GM18873 (cell line): ENCODE data around the gene TMEM97.

Experiments
- ATAC-seq: cut with Tn5 transposase; IDR thresholded peaks from one replicate; pipeline ENCODE4 v1.9.1; 2021; ENCODE audit warnings: mild to moderate bottlenecking, moderate library complexity, moderate number of reproducible peaks; ENCODE audit not compliant: unreplicated experiment, low FRiP score

TMEM97 gene

GRCh38 chr17:28363776-28364650 is 45.0 kb downstream of the TMEM97 start:
- ATAC-seq = no peak

- no peak for ATAC-seq
Measured at GRCh38 chr17:28364665-28365363, 45.8 kb downstream of the TMEM97 start, which contains the start of gene SEBOX. Gene SEBOX, minus strand, starts transcription at chr17:28365199. Its CDS starts 48 bp downstream, at chr17:28365151.

- ATAC-seq = no peak
Measured at GRCh38 chr17:28365487-28365886, 46.5 kb downstream of the TMEM97 start.

GRCh38 chr17:28366605-28367004 is 47.6 kb downstream of the TMEM97 start:
- no peak for ATAC-seq

GRCh38 chr17:28367641-28368305 is 48.8 kb downstream of the TMEM97 start:
- no peak for ATAC-seq

GRCh38 chr17:28368306-28368831 is 49.4 kb downstream of the TMEM97 start:
- ATAC-seq = no peak

- no peak for ATAC-seq
Measured at GRCh38 chr17:28368915-28369683, 50.1 kb downstream of the TMEM97 start.

GRCh38 chr17:28369684-28370034 is 50.7 kb downstream of the TMEM97 start:
- no peak for ATAC-seq

- no peak for ATAC-seq
Measured at GRCh38 chr17:28370035-28370743, 51.2 kb downstream of the TMEM97 start, which contains the start of gene VTN. Gene VTN, minus strand, starts transcription at chr17:28370307. Its CDS starts 104 bp downstream, at chr17:28370203.

GRCh38 chr17:28370744-28371103 is 51.7 kb downstream of the TMEM97 start:
- no peak for ATAC-seq

GRCh38 chr17:28371245-28372202 is 52.5 kb downstream of the TMEM97 start, which contains the start of gene SARM1:
Gene SARM1, plus strand, starts transcription at chr17:28371694. Its CDS starts 339 bp downstream, at chr17:28372033.
- no peak for ATAC-seq

- ATAC-seq = no peak
Measured at GRCh38 chr17:28372203-28372944, 53.4 kb downstream of the TMEM97 start.

- no peak for ATAC-seq
Measured at GRCh38 chr17:28372945-28373274, 53.9 kb downstream of the TMEM97 start.
